ENCODE measurements around the gene TIE1. TPM values are rescaled to one million over a fixed set of nuclear protein-coding genes. Genes with fewer than 3 reads are reported as not detected.

The TIE1 gene
- total and polyA plus RNA-seq, 2 of the 13 experiments (the other 11 are each of a cell fraction or from before 2014, with no cell fraction given) = 0.58 to 0.84 TPM

GRCh38 chr1:43367904-43368645, 67.3 kb downstream of the TIE1 start, which contains the start of gene ELOVL1 (continued):
- TF ChIP-seq SKIL (CRISPR knock-in tag; IDR thresholded peaks at IDR 0.05; ENCODE audit: borderline replicate concordance) (peak; percentile 62; the same call in 1 of the 2 replicates), ZNF792 (CRISPR knock-in tag; IDR thresholded peaks at IDR 0.05) (peak; percentile 96), TBX3 (IDR thresholded peaks at IDR 0.05; ENCODE audit: borderline replicate concordance) (no peak), ZNF280D (CRISPR knock-in tag; IDR thresholded peaks at IDR 0.05) (no peak), ELF1 (CRISPR knock-in tag; IDR thresholded peaks at IDR 0.05) (peak; percentile 62), SP140L (CRISPR knock-in tag; IDR thresholded peaks at IDR 0.05; ENCODE audit: borderline replicate concordance) (no peak), ZNF225 (CRISPR knock-in tag; IDR thresholded peaks at IDR 0.05) (peak; percentile 94), TEAD3 (CRISPR knock-in tag; optimal IDR thresholded peaks at IDR 0.05; ENCODE audit: borderline replicate concordance) (peak; percentile 50), ZNF7 (CRISPR knock-in tag; IDR thresholded peaks at IDR 0.05) (peak; percentile 54), SSRP1 (CRISPR knock-in tag; IDR thresholded peaks at IDR 0.05) (no peak), HDAC2 (CRISPR knock-in tag; IDR thresholded peaks at IDR 0.05) (peak; percentile 72; the same call in 1 of the 2 replicates), STAT5B (CRISPR knock-in tag; IDR thresholded peaks at IDR 0.05) (no peak), SNAI1 (CRISPR knock-in tag; IDR thresholded peaks at IDR 0.05; ENCODE audit: borderline replicate concordance) (no peak), NFRKB (IDR thresholded peaks at IDR 0.05) (no peak), ZNF3 (CRISPR knock-in tag; IDR thresholded peaks at IDR 0.05) (no peak), NCOA5 (CRISPR knock-in tag; IDR thresholded peaks at IDR 0.05) (no peak), NFYC (CRISPR knock-in tag; IDR thresholded peaks at IDR 0.05) (peak; percentile 56; the same call in 1 of the 2 replicates), ZNF362 (CRISPR knock-in tag; IDR thresholded peaks at IDR 0.05; ENCODE audit: borderline replicate concordance) (peak; percentile 36; the same call in 1 of the 2 replicates)
- TF ChIP-seq, protein P1, sequence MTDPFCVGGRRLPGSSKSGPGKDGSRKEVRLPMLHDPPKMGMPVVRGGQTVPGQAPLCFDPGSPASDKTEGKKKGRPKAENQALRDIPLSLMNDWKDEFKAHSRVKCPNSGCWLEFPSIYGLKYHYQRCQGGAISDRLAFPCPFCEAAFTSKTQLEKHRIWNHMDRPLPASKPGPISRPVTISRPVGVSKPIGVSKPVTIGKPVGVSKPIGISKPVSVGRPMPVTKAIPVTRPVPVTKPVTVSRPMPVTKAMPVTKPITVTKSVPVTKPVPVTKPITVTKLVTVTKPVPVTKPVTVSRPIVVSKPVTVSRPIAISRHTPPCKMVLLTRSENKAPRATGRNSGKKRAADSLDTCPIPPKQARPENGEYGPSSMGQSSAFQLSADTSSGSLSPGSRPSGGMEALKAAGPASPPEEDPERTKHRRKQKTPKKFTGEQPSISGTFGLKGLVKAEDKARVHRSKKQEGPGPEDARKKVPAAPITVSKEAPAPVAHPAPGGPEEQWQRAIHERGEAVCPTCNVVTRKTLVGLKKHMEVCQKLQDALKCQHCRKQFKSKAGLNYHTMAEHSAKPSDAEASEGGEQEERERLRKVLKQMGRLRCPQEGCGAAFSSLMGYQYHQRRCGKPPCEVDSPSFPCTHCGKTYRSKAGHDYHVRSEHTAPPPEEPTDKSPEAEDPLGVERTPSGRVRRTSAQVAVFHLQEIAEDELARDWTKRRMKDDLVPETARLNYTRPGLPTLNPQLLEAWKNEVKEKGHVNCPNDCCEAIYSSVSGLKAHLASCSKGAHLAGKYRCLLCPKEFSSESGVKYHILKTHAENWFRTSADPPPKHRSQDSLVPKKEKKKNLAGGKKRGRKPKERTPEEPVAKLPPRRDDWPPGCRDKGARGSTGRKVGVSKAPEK (CRISPR knock-in tag; IDR thresholded peaks at IDR 0.05; ENCODE audit: borderline replicate concordance) = no peak
- TF ChIP-seq, protein P2, sequence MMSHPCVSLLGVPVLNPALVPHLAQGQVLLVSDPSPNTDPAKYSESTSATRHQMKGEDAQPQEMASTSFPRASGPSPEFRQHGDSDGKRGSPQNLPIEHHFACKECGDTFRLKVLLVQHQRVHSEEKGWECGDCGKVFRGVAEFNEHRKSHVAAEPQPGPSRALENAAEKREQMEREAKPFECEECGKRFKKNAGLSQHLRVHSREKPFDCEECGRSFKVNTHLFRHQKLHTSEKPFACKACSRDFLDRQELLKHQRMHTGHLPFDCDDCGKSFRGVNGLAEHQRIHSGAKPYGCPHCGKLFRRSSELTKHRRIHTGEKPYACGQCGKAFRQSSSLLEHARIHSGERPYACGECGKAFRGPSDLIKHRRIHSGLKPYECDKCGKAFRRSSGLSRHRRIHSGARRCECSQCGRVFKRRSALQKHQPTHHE (CRISPR knock-in tag; IDR thresholded peaks at IDR 0.05; ENCODE audit: borderline replicate concordance) = no peak

Measured in HepG2 (cell line).